HCT116 (cell line): ENCODE data around the gene CDK5RAP2. TPM values are rescaled to one million over a fixed set of nuclear protein-coding genes. Genes with fewer than 3 reads are reported as not detected.

ENCODE experiments used
- ATAC-seq: fragments of 200-7000 bp; cut with Tn5 transposase; 2 replicates; pipeline ENCODE4 v1.9.1; 2020; ENCODE audit warnings: mild to moderate bottlenecking, moderate library complexity
- BruUV-seq: library from RNA; stranded (reverse); fragments of 400-500 nt; replicated peaks from 2 replicates; lab custom pipeline; 2021; lab: Mats Ljungman, UMichigan
- CTCF ChIA-PET: fragments of 300-600 bp; sonication (Branson Sonifier 250); formaldehyde crosslinking; loops from one replicate; lab custom pipeline; 2021; ENCODE audit warnings: antibody characterized with exemption; lab: Charles Lee
- POLR2A ChIA-PET: fragments of 300-600, 350-600 bp; sonication (Branson Sonifier 250); formaldehyde crosslinking; loops from one replicate; lab custom pipeline; 2021; ENCODE audit warnings: antibody characterized with exemption; lab: Charles Lee
- RAD21 ChIA-PET, 2 experiments: fragments of 300-600 bp; sonication (Branson Sonifier 250); formaldehyde crosslinking; loops; one replicate each; lab custom pipeline; 2023; ENCODE audit warnings: low total read pairs in 2 of 2; ENCODE audit not compliant: uncharacterized antibody in 2 of 2, unreplicated experiment in 2 of 2, low non-redundant PET in 1 of 2; lab: Charles Lee
- DNase-seq: peaks from one replicate; pipeline ENCODE4 v3.0.0-alpha.2; 2010; ENCODE audit warnings: low read depth, low spot score
- H2AFZ ChIP-seq: fragments of 200-600 bp; shearing (Covaris generic), sonication (generic); 2 replicates; pipeline ENCODE4 v1.6.1; 2017; ENCODE audit warnings: low read depth, mixed run types, mixed read lengths, antibody characterized with exemption, low read length; ENCODE audit not compliant: poor library complexity, severe bottlenecking
- H3K27ac ChIP-seq: 2 replicates; pipeline ENCODE4 v1.5.1; 2012; ENCODE audit warnings: low read depth, low read length
- H3K27me3 ChIP-seq: fragments of 200-600 bp; sonication (generic); 2 replicates; pipeline ENCODE4 v1.6.1; 2016; ENCODE audit warnings: mixed run types, low read length, mixed read lengths; ENCODE audit not compliant: insufficient read depth
- H3K36me3 ChIP-seq, 2 experiments: fragments of 200-500 bp in 1 of 2; fragments of 200-600 bp in 1 of 2; sonication (Bioruptor generic) in 1 of 2; sonication (generic) in 1 of 2; 2 replicates each; pipeline versions ENCODE4 v1.5.1 to v1.6.1; 2014 to 2016; ENCODE audit warnings: low read length in 2 of 2, inconsistent platforms in 1 of 2, mixed read lengths in 1 of 2, mixed run types in 1 of 2; ENCODE audit not compliant: insufficient read depth in 2 of 2, control insufficient read depth in 1 of 2
- H3K4me1 ChIP-seq, 2 experiments: fragments of 200-600 bp in 1 of 2; sonication (generic) in 1 of 2; 2 replicates each; pipeline versions ENCODE4 v1.5.1 to v1.6.1; 2012 to 2017; ENCODE audit warnings: low read length in 2 of 2, inconsistent platforms in 1 of 2, mild to moderate bottlenecking in 1 of 2, mixed read lengths in 1 of 2, mixed run types in 1 of 2, moderate library complexity in 1 of 2; ENCODE audit not compliant: insufficient read depth in 2 of 2, control insufficient read depth in 1 of 2
- H3K4me2 ChIP-seq: fragments of 200-600 bp; sonication (generic); 2 replicates; pipeline ENCODE4 v1.6.1; 2017; ENCODE audit warnings: mixed run types, low read length, mixed read lengths
- H3K4me3 ChIP-seq, 2 experiments: fragments of 200-600 bp in 1 of 2; sonication (generic) in 1 of 2; replicated peaks in 1 of 2; 2 replicates each; pipeline ENCODE4 v1.5.1; 2011 to 2016; ENCODE audit warnings: low read length in 2 of 2, control low read depth in 1 of 2, low read depth in 1 of 2, mild to moderate bottlenecking in 1 of 2, mixed read lengths in 1 of 2, mixed run types in 1 of 2
- H3K79me2 ChIP-seq: fragments of 200-600 bp; sonication (generic); 2 replicates; pipeline ENCODE4 v1.6.1; 2017; ENCODE audit warnings: mild to moderate bottlenecking, mixed run types, low read length, moderate library complexity, mixed read lengths; ENCODE audit not compliant: insufficient read depth
- H3K9ac ChIP-seq: fragments of 200-600 bp; sonication (generic); 2 replicates; pipeline ENCODE4 v1.6.1; 2016; ENCODE audit warnings: low read length, mixed read lengths
- H3K9me2 ChIP-seq: fragments of 200-600 bp; sonication (generic), shearing (Covaris generic); 2 replicates; pipeline ENCODE4 v1.6.1; 2017; ENCODE audit warnings: mixed run types, mild to moderate bottlenecking, moderate library complexity; ENCODE audit not compliant: insufficient read depth
- H3K9me3 ChIP-seq, 2 experiments: fragments of 200-500 bp in 1 of 2; fragments of 200-600 bp in 1 of 2; sonication (Bioruptor generic) in 1 of 2; sonication (generic) in 1 of 2; 2 replicates each; pipeline ENCODE4 v1.6.1; 2014 to 2017; ENCODE audit warnings: low read length in 2 of 2, mixed read lengths in 2 of 2, inconsistent platforms in 1 of 2, low read depth in 1 of 2, mild to moderate bottlenecking in 1 of 2, mixed run types in 1 of 2, moderate library complexity in 1 of 2; ENCODE audit not compliant: control insufficient read depth in 1 of 2, insufficient read depth in 1 of 2
- H4K20me1 ChIP-seq: fragments of 200-600 bp; sonication (generic), shearing (Covaris generic); 2 replicates; pipeline ENCODE4 v1.6.1; 2017; ENCODE audit warnings: mixed run types, mild to moderate bottlenecking, moderate library complexity; ENCODE audit not compliant: insufficient read depth
- ATF3 ChIP-seq: IDR thresholded peaks from 2 replicates; pipeline ENCODE4 v1.6.1; 2012
- CEBPB ChIP-seq: IDR thresholded peaks from 2 replicates; pipeline ENCODE4 v1.6.1; 2012; ENCODE audit warnings: low read depth
- CTCF ChIP-seq, 3 experiments: fragments of 200-600 bp in 1 of 3; sonication (generic) in 1 of 3; IDR thresholded peaks in 2 of 3; conservative IDR thresholded peaks in 1 of 3; 2 replicates each; pipeline ENCODE4 v1.5.1; 2012 to 2017; ENCODE audit warnings: low read depth in 2 of 3, low read length in 2 of 3, antibody characterized with exemption in 1 of 3, borderline replicate concordance in 1 of 3, control low read depth in 1 of 3, mild to moderate bottlenecking in 1 of 3, mixed read lengths in 1 of 3, mixed run types in 1 of 3, moderate library complexity in 1 of 3; ENCODE audit not compliant: insufficient read depth in 1 of 3
- ELF1 ChIP-seq: IDR thresholded peaks from 2 replicates; pipeline ENCODE4 v1.6.1; 2012; ENCODE audit warnings: low read depth, borderline replicate concordance
- FOSL1 ChIP-seq: IDR thresholded peaks from 2 replicates; pipeline ENCODE4 v1.6.1; 2012; ENCODE audit warnings: low read depth
- JUND ChIP-seq: IDR thresholded peaks from 2 replicates; pipeline ENCODE4 v1.6.1; 2012
- SP1 ChIP-seq: IDR thresholded peaks from 2 replicates; pipeline ENCODE4 v1.6.1; 2012; ENCODE audit warnings: low read depth
- TCF7L2 ChIP-seq: IDR thresholded peaks from 2 replicates; pipeline ENCODE4 v1.7.0; 2011; ENCODE audit warnings: borderline replicate concordance, inconsistent platforms; ENCODE audit not compliant: insufficient read depth, insufficient read length; ENCODE audit errors: extremely low read depth
- ZBTB33 ChIP-seq: IDR thresholded peaks from 2 replicates; pipeline ENCODE4 v1.6.1; 2011; ENCODE audit warnings: mild to moderate bottlenecking, low read length, moderate library complexity; ENCODE audit not compliant: insufficient replicate concordance; ENCODE audit errors: extremely low read depth
- ZFX ChIP-seq: fragments of 450-650 bp; IDR thresholded peaks from 2 replicates; pipeline ENCODE4 v1.6.1; 2017
- intact Hi-C: fragments of 100-400 bp; cut with micrococcal nuclease; formaldehyde crosslinking; loops from 2 replicates; pipeline ENCODE4 v1.10.0; 2022
- total RNA-seq: library from RNA; stranded (reverse); gene quantifications from one replicate; pipeline ENCODE4 v1.2.1, GENCODE V29; 2021; ENCODE audit not compliant: unreplicated experiment
- TF ChIP-seq, protein P1 (sequence below): IDR thresholded peaks from 2 replicates; pipeline ENCODE4 v1.6.1; 2012
- TF ChIP-seq, protein P2 (sequence below): IDR thresholded peaks from 2 replicates; pipeline ENCODE4 v1.6.1; 2012; ENCODE audit warnings: low read depth

The CDK5RAP2 gene
- total RNA-seq, 1 experiment from 2014 or later: 56.2 TPM

- H3K27ac ChIP-seq: no peak overlapping the region
- TF ChIP-seq, protein P1, sequence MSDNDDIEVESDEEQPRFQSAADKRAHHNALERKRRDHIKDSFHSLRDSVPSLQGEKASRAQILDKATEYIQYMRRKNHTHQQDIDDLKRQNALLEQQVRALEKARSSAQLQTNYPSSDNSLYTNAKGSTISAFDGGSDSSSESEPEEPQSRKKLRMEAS: no peak
- TF ChIP-seq SP1 (no peak), ZBTB33 (no peak), TCF7L2 (no peak), JUND (no peak)
- H3K9me2 ChIP-seq: no peaks in the 10 kb centered on the region
- no peaks in the 10 kb centered on the region for H3K9me3 ChIP-seq
- POLR2A ChIA-PET: no interaction called here
- CTCF ChIA-PET: no interaction called here
- DNase-seq (no peak), ATAC-seq (no peak)
- H3K9ac ChIP-seq: no peak overlapping the region
- H3K4me3 ChIP-seq: no peak overlapping the region
- H3K4me1 ChIP-seq: no peaks in the 10 kb centered on the region
- no peaks in the 10 kb centered on the region for H4K20me1 ChIP-seq
- peaks cover 5 to 8% of the 10 kb centered on the region in 2 experiments; a peak in 1 of 4 replicates for H3K36me3 ChIP-seq
- RAD21 ChIA-PET: no interaction called here
- H3K4me2 ChIP-seq: no peak overlapping the region
- no peaks in the 10 kb centered on the region for H3K27me3 ChIP-seq
- intact Hi-C loops: no loop called here
- no TSS peak for BruUV-seq
- no peaks in the 10 kb centered on the region; the same call in 1 of the 2 replicates for H3K79me2 ChIP-seq
- no peak overlapping the region for H2AFZ ChIP-seq
These were observed 130.4 kb downstream of the CDK5RAP2 start for GRCh38 chr9:120449566-120449965.

- Histone ChIP-seq H2AFZ (no peak overlapping the region), H3K9me3 (no peaks in the 10 kb centered on the region), H3K4me1 (no peaks in the 10 kb centered on the region), H3K27ac (no peak overlapping the region), H3K79me2 (no peaks in the 10 kb centered on the region; the same call in 1 of the 2 replicates), H3K4me3 (no peak overlapping the region), H3K4me2 (no peak overlapping the region), H3K9me2 (no peaks in the 10 kb centered on the region), H3K36me3 (peaks cover 2 to 4% of the 10 kb centered on the region in 2 experiments; a peak in 2 of 4 replicates), H3K27me3 (no peaks in the 10 kb centered on the region), H3K9ac (no peak overlapping the region), H4K20me1 (no peaks in the 10 kb centered on the region)
- no TSS peak for BruUV-seq
- CTCF ChIA-PET: no interaction called here
- ATAC-seq (no peak), DNase-seq (no peak)
- RAD21 ChIA-PET: no interaction called here
- intact Hi-C loops: no loop called here
- POLR2A ChIA-PET: no interaction called here
- TF ChIP-seq TCF7L2 (no peak), ZFX (no peak), FOSL1 (no peak), ATF3 (no peak), CTCF (IDR thresholded peaks at IDR 0.05 in 2 of 3, conservative IDR thresholded peaks at IDR 0.05 in 1 of 3; ENCODE audit: borderline replicate concordance in 1 of 3, insufficient read depth in 1 of 3, low read depth in 2 of 3, low read length in 2 of 3) (no peak), ELF1 (no peak), SP1 (no peak), CEBPB (no peak)
- TF ChIP-seq, protein P2, sequence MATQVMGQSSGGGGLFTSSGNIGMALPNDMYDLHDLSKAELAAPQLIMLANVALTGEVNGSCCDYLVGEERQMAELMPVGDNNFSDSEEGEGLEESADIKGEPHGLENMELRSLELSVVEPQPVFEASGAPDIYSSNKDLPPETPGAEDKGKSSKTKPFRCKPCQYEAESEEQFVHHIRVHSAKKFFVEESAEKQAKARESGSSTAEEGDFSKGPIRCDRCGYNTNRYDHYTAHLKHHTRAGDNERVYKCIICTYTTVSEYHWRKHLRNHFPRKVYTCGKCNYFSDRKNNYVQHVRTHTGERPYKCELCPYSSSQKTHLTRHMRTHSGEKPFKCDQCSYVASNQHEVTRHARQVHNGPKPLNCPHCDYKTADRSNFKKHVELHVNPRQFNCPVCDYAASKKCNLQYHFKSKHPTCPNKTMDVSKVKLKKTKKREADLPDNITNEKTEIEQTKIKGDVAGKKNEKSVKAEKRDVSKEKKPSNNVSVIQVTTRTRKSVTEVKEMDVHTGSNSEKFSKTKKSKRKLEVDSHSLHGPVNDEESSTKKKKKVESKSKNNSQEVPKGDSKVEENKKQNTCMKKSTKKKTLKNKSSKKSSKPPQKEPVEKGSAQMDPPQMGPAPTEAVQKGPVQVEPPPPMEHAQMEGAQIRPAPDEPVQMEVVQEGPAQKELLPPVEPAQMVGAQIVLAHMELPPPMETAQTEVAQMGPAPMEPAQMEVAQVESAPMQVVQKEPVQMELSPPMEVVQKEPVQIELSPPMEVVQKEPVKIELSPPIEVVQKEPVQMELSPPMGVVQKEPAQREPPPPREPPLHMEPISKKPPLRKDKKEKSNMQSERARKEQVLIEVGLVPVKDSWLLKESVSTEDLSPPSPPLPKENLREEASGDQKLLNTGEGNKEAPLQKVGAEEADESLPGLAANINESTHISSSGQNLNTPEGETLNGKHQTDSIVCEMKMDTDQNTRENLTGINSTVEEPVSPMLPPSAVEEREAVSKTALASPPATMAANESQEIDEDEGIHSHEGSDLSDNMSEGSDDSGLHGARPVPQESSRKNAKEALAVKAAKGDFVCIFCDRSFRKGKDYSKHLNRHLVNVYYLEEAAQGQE: no peak
These were observed 131.9 kb downstream of the CDK5RAP2 start for GRCh38 chr9:120447959-120448500.
